COLO668 (cell line): ENCODE measurements around the gene HPS4.

Experiments used
- DNase-seq: peaks from one replicate; lab custom pipeline; 2025; ENCODE audit not compliant: unreplicated experiment; lab: John Stamatoyannopoulos, UW

The HPS4 gene

DNA sequence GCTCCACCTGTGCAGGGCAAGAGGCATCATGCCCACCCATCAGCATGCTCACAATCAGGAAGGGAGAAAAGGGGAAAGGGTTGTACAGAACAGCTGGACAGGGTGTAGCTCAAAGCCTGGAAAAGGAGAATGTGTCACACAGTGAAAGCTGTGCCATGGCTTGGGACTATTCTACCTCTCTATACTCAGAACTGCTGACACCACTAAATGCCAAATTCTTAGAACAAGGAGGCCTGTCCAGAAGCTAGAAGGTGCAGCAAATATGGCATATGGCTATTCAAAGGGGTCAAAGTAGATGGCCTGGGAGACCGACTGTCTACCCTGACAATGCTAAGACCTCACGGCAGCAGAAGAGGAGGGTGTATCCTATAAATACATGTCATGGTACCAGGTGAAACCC, 12.8 kb downstream of the HPS4 start:
- DNase-seq: no peak

DNA sequence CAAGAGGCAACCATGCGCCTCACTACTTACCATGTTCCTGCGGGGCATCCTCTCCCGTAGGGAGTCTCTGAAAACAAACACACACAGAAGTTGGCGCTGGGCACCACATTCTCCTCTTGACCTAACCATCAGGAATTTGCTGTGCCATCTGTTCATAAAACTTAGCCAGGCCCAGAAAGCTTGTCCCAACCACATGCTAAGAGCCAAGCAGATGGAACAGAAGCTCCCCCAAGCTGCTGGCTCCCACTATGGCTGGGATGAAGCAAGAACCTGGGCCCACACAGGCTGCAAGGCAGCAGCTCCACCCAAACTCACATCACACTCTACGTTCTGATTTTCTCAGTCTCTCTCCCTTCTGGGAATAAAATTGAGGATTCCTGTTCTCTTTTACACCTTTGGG, 17.4 kb downstream of the HPS4 start:
- no peak for DNase-seq

DNA sequence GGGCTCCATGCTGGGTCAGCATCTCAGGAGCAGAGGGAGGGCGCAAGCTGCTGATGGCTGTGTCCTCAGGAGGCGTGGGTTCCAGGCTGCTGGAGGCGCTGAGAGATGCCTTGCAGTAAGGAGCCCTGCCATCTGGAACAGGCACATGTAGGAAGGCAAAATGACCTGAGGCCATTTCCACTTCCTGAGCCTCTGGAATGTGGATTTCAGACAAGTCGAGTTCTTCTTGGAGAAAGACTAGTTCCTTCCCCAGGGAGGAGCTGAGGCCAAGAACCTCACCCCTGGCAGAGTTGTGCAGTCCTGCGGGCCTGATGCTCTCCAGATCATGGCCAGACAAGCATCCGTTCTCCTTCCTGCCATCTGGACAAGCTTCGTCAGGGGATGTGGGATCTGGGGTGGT, 19.3 kb downstream of the HPS4 start:
- no peak for DNase-seq

DNA sequence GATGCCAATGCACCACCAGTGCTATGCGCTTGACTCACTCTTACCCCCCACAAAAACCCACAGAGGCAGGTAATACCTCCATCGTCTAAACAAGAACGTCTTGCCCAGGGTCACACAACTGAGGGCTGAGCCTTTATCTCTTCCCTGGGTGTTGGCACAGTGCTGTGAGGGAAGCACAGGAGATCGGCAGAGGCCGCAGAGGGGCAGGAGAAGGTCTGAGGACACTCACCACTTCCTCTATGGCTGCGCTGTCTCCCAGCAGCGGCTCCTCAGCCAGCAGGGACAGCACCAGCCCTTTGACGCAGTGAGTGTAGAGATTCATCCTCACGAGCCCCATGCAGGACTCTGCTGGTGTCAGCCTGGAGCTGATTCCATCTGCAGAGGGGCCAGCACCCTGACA, 19.9 kb downstream of the HPS4 start:
- no peak for DNase-seq

DNA sequence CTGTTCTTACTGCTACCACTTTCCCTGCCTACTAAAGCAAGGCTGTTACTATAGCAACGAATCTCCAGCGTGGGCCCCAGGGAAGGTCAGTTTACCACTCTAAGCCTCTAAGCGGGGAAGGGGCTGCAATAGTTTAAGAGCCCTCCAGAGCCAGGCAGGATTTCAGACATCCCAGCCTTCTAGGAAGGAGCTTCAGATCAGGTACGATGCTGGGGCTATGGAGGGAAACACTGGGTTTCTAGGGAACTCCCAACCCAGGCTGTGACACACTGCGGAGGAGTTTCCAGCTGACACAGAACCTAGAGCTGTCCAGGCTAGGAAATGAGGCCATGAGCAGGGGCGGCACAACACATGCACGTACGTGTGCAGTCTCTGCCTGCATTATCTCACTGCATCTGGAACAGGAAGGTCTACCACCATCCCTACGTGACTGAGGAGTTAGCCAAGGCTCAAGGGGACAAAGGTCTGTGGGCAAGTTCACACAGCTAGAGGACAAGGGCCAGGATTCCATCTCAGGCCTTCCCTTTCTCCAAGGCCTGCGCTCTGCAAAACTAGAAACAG, 20.4 kb downstream of the HPS4 start:
- no peak for DNase-seq

DNA sequence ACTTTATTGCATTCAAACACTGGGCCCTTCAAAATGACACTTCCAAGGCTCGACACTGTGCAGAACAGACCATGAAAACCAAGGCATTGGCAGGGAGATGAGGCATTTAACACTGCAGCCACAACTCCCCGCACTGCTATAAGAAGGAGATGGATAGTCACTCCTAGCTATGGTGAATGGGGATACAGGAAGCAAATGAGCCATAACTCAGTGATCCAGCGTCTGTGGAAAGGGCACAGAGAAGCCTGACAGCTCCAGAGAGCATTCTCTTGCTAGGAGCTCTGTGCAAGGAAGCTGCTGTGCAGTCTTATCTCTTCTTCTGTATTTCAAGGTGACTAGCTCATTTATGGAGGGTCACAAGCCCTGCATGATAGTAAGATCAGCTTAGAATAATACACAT, 20.9 kb downstream of the HPS4 start:
- no peak for DNase-seq

DNA sequence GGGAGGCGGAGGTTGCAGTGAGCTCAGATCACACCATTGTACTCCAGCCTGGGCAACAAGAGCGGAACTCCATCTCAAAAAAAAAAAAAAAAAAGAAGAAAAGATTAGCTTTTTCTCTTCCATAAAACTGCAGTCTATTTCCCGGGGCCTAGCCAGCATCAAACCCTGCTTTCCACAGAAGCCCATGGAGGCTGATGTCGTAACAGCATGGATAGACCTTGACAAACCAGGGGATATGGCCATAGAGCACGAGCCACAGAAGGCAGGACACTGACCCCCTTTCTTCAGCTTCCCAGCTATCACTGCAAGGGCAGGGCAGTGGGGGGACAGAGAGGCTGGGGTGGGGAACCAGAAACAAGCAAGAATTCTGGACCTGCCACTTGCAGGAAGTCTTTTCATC, 21.5 kb downstream of the HPS4 start:
- no peak for DNase-seq

DNA sequence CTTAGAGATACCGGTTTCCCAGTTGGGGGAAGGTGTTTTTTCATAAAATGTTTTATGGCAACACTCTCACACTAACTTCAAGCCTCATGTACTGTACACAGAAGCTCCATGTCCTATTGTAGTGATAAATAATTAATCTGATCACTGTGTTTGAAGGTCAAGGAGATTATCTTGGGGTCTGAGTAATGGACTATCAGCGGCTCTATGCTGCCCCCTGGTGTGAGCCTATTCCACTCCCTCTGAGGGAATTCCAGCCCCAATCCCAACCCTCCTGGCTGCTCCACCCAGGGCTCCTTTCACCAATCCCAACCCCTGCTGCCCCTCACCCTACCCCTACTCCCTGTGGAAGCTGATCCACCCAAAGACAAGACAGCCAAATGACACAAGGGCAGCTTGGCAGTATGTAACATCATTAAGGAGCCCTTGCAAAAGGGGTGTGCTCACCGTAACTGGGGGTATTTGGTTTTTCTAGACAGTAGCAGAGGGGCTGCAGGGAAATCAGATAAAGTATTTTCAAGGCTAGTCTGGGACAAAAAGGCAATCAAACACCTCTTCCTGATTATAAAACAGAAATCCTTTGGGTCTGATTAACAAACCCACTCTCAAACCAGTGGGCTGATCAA, 22.3 kb downstream of the HPS4 start:
- peak; percentile 64 for DNase-seq

DNA sequence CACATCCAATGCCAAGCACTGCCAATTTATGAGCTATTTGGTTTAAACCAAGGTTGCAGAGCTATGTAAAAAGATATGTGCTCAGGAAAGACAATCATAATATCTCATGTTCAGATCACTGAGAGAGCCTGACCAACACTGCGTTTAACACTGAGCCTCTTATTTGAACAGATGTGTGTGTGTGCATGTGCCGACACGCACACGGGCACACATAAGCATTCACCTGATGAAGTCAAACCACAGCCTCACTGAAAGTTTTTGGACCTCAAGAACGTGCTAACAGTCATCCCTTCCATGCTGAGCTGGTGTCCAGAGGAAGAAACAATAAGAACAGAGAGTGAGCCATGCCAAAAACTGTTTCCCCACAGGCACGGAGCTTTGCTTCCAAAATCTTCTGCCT, 23.4 kb downstream of the HPS4 start:
- no peak for DNase-seq

DNA sequence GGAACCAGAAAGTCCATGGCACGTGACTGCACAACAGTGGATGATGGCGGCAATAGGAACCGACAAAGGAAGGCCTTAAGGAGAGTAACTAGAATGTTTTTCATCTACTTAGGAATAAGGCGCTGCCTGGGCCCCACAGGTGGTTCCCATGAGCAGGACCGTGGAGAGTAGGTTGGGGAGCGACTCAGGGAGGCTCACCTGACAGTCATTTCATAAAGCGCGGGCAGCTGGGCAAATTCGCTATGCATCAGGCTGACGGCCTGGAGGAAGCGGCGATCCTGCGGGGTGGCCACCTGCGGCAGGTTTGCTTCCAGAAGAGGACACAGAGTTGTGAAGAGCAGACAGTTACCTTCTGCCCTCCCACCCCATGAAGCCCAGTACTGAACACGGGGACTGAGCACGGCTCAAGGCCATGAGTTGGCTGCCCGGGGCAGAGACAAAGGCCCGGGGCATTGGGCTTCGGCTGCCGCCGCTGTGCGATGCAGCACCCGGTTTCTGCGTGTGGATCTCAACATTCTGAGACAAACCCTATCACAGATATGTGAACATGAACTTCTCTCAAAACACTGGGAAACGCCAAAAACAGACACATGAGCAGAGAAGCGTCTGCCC, 25.8 kb downstream of the HPS4 start:
- DNase-seq: no peak

DNA sequence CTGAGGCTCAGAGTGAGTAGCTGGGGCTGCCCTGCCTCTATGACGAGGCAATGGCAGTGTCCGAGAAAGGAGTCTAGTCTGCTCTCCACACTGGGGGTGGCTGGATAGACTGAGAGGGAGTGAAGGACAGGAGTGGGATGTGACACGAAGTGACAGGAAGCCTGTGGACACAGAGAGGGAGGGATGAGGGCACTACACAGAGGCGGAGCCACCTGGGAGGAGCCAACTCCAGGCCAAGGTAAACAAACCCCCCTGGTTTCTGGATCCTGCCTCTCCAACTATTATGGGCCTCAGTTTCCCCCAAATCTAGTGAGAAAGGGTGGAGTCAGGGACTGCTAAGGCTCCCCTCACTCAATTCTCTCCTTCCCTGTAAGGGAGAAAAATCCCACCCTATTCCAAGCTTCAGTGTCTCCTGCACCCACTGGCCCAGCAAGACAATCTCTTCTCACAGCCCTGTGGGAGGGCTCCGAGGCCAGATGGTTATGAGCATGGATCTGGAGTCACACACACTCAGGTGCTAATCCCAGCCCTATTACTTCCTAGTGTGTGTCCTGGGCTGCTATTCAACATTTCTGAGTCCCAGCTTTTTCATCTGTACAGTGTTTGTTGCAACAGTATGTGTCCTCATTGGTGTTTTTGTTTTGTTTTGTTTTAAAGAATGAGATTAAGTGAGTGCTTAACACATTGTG, 29.6 kb downstream of the HPS4 start:
- no peak for DNase-seq

DNA sequence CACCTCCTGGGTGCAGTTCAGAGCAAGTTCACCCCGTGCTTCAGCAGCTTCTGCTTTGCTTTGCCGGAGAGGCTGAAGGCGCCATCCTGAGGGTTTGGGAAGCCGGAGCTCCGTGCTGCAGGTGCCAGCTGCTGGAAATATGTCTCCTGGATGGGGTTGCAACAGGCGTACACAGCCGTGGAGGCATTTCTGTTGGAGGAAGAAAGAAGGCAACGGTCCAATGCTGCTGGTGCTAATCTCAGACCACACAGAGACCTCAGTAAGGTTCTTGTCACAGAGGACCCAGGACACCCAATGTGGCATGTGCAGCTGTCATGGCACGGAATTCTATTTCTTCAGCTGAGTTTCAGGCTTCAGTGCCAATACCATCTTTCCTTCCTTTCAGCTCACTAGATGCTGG, 30.4 kb downstream of the HPS4 start:
- DNase-seq: no peak

DNA sequence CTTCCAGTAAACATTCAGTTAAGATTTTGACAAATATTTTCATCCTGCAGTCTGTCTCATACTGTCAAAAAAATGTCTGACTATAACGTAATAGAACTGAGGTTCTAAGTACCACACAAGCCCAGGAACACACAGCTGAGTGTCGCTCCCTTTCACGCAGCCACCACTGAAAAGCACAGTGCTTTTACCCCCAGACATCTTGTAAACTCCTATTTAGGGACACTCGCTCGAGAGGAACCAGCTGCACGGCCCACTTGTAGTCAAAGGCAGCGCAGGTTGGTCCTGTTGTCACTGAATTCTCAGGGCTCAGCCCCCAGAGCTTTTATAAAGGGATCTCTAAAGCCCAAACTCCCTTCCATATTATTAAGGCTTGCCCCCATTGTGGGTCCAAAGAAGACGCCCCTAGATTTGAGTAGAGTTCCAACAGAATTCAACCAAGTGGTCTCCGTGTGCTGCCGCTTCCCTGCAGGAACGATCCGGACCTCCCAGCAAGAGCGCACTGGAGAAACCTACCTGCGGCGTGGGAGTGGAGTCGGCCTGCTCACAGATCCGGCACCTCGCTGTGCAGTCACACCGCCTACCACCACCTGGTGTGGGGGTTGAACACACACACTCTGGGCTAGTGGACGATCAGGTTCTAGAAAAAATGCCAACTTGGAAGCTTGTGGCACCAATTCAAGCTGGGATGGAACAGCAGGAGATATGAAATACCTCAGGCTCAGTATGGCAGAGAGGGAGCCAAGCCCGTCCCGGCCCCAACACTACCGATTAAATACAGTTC, 31.2 kb downstream of the HPS4 start:
- no peak for DNase-seq

DNA sequence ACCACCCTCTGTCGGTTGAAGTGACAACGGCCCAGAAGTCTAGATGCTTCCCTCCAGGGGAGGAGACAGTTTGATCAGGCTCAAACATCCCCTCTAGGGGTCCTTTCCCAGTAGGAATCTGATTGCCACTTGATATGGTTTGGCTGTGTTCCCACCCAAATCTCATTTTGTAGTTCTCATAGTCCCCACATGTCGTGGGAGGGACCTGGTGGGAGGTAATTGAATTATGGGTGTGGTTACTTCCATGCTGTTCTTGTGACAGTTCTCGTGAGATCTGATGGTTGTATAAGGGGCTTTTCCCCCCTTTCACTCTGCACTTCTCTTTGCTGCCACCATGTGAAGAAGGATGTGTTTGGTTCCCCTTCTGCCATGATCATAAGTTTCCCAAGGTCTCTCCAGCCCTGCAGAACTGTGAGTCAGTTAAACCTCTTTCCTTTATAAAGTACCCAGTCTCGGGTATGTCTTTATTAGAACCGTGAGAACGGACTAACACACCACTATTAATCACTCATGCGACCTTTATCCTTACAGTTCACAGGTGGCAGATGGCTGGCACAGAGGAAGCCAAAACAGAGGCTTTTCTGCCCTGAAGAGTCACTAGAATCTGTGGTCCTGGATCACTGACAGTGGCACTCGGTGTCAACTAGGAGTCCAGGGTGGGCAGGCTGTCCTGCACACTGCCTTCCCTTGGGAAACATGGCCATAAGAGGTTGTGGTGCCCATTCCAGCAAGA, 33.0 kb downstream of the HPS4 start:
- DNase-seq: no peak

DNA sequence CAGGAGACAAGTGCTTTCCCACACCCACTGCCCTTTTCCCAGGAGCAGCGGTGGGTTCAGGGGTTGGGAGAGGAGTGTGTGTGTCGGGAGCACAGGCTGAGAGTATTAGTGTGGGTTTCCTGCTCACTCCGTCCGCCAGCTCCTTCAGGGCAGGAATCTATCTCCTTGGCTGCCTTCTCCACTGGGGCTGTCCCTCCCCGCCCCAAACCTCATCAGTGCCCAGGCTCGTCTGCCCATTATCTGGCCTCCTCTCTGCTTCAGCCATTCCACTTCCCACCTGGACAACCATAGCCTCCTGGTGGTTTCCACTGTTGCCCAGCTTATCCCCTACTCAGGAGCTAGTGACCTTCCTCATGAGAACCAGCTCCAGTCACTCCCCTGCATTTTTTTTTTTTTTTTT, 34.6 kb downstream of the HPS4 start:
- DNase-seq: no peak

DNA sequence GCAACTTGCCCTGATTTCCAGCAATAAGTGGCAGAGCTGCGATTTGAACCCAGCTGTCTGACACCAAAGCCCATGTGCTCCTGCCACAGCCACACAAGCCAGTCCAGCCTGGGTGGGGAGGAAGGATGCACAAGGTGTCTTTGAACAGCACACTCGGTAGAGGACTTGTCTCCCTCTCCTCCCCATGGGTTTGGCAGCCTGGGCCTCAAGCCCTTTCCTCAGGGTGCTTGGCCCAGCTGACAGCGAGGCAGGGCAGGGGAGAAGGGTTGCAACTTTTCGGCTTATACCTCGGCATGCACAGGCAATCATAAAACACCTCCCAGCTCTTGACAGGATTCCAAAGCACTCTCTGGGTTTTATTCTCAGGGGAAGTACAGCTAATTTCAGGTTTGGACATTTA, 35.2 kb downstream of the HPS4 start:
- DNase-seq: no peak

DNA sequence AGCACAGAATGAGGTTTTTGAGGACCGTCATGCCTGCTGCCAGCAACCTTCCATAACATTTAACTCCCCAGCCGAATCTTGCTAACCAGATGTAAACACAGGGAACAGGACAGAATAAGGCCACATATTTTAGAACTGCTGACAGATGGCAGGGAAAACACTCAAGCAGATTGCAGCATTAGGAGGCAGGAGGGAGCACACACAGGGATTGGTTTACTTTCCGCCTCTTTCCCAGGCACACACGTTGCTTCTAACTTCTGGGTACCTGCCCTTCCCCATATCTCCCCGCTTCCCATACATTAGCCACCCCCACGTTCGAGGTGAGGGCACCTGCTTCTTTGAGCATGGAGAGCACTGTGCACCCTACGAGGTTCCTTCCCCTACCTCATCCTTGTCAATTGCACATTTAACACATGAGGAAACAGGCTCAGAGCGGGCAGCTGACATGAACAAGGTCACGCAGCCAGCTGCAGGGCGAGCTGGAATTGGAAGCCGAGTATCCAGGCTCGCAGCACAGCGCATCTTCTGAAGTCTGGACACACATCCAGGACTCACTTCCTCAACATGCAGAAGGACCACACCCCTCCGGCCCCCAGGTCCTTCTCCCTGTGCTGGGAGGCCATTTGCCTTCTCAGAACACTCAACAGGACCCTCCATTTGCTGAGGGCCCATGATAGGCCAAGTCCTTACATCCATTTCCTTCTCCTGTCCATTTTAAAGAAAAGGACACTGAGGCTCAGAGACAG, 35.8 kb downstream of the HPS4 start:
- no peak for DNase-seq

DNA sequence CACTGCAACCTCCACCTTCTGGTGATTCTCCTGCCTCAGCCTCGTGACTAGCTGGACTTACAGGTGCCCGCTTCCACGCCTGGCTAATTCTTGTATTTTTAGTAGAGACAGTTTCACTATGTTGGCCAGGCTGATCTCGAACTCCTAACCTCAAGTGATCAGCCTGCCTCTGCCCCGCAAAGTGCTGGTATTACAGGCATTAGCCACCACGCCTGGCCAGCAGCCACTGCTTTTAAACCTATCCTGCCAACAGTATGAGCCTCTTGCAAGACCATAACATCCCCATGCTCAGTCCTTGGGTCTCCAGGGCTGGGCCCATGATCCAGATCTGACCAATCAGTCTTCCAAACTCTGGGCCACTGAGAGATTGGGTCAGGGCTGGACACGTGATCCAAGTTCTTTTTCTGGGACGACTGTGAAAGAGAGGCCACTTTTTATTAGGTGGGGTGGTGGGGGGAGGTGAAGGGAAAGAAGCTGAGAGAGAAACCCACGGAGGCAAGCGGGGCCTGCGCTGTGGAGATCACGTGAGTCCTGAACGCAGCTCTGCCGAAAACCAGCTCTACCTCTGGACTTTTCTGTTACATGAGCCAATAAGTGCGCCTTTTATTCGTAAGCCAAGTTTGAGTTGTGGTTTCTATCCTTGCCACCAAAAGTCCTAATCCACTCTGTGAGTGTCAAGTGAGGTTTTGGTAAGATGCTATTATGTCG, 36.6 kb downstream of the HPS4 start:
- no peak for DNase-seq

DNA sequence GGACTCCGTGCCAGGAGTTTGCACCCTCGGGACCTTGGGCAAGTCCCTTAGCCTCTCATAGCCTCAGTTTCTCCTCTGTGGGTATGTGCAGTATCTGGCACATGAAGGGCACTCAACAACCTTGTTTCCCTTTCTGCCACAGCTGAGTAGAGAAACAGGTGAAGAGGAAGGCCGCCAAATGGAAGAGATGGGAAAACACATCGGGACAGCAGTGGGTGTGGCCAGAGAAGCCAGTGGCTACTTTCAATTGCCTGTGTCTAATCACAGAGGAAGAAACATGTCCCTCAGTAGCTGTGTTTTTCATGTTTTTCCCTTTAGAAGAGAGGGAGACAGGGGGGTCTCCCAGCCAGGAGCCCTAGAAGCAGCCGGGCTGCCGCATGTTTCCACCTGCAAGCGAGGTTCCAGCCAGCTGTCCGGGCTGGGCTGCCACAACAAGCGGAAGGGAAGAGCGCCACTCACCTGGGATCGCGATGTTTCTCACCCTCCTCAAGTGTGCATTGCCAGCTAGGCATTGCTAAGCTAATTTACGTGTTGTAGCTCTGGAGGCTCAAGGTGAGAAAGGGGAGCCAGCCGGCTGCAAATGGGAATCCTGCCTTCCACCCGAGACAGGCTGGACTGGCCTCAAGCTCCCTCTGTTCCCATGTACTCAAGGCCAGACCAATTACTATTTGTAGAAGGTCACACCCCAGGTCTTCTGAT, 37.9 kb downstream of the HPS4 start:
- no peak for DNase-seq
